ENCODE measurements around the gene AP1AR.
"Not testable (repeated sequence)": the region's sequence is repeated elsewhere in the genome, so short reads cannot be mapped to it uniquely, and the experiment has no call there.

Gene AP1AR

GRCh38 chr4:112280386-112281056, 48.9 kb downstream of the AP1AR start:
- no peak for DNase-seq

GRCh38 chr4:112281895-112282398, 50.4 kb downstream of the AP1AR start:
- not testable (repeated sequence) for DNase-seq

- DNase-seq = no peak
These were observed 51.5 kb downstream of the AP1AR start for GRCh38 chr4:112282860-112283667.

DNA sequence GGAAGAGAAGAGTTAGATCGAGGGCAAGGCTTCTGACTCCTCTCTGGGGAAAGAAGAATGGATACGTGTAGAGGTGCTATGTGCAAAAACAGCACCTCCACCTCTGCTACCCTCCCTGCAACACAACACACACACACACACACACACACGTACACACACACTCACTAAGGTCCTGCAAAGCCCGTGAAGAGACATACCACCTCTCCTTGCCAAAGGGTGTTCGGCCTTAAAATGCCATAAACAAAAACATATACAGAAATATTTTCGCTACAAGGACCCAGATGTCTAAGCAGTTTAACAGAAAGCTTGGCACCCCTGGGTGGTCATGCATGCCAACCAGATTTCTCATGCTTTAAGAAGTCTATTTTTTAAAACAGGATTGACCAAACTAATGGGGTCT, 52.6 kb downstream of the AP1AR start:
- DNase-seq = no peak

DNA sequence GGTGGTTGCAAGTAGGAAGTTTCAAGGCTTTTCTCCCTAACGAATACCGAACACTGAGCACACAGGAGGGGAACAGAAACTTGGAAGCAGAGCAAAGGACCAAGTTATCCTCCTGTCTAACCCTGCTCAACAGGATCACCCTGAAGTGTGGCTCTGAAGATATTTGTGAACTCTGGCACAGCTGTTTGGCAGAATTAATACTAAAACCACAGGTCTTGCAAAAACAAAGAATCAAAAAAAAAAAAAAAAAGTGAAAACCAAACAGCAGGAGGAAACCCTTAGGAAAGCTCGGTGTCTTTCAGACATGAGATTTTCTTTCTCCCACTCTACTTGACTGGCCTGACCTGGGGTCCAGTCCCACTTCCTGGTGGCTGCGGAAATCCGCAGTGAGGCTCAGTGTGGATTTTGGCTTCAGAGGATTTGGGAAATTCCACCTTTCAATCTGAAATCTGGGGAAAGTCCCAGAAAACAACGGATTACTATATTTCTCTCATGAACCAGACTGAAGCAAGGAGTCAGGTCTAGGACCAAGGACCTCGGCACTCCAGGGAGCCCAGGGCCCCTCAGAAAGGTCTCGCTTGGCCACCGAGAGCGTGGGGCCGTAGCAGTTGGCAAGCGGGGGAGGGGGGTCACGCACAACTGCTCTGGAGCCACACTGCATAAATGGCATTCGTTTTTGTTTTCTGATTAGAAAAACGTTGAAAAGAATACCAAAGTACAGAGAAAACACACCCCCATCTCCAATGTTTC, 53.2 kb downstream of the AP1AR start:
- DNase-seq = no peak

DNA sequence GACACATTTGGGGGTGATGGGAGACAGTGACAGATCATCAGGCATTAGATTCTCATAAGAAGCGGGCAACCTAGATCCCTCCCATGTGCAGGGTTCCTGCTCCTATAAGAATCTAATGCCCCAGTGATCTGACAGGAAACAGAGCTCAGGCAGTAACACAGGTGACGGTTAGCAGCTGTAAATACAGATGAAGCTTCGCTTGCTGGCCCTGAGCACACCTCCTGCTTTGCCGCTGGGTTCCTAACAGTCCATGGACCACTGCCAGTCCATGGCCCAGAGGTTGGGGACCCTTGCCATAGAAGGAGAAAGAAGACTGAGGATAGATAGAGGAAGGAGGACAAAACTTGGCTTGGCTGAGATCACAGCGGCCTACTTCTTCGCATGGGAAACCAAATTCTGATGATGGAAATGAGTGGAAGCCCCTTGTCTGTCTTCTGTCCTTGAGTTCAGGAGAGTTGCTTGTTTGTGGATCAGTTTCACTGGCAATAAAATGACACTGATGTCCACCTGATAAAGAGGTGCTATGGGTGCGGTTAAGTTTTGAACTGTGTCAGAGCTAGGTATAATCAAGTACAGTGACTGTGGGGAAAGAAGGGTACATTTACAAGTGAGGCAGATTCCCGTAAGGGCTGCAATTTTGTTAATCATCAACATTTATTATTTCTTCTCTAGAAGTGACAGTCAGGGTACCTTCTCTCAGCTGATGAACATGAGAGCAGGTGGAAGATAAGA, 55.8 kb downstream of the AP1AR start:
- DNase-seq = no peak

DNA sequence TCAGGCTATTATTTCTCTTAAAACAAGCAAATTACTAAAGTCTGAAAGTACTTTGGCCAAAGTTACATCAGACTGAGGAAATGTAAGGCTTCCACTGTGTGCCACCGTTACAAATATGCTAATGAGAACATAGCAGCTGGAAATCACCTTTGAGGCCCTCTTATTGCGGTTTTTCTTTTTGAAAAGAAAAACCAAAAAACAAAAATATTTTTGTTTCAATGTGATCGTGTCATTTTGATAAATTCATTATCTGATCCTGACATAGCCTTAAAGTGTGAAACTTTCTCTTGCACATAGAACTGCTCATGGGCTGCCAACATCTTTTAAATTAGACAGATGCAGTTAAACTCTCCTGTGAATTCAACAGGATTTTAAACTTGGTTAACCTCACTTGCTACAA, 56.9 kb downstream of the AP1AR start:
- DNase-seq = no peak

GRCh38 chr4:112289407-112290253, 58.0 kb downstream of the AP1AR start:
- DNase-seq = no peak

DNA sequence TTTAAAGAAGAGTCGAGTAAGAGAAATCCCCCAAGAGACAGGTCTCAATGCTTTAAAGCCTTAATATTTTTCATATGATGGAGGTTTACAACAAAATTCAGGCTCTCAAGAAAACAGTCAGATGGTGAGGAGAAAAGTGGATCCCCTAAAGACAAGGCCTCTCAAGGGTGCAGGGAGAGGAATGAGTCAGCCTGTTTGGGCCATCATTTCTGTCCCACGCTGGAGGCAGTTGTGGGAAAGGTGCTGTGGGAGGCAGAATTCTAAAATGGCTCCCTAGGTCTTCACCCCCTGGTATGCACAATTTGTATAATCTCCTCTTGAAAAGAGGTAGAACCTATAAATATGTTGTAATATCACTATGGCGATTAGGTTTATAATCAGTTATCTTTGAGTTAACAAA, 58.8 kb downstream of the AP1AR start:
- DNase-seq = no peak

DNA sequence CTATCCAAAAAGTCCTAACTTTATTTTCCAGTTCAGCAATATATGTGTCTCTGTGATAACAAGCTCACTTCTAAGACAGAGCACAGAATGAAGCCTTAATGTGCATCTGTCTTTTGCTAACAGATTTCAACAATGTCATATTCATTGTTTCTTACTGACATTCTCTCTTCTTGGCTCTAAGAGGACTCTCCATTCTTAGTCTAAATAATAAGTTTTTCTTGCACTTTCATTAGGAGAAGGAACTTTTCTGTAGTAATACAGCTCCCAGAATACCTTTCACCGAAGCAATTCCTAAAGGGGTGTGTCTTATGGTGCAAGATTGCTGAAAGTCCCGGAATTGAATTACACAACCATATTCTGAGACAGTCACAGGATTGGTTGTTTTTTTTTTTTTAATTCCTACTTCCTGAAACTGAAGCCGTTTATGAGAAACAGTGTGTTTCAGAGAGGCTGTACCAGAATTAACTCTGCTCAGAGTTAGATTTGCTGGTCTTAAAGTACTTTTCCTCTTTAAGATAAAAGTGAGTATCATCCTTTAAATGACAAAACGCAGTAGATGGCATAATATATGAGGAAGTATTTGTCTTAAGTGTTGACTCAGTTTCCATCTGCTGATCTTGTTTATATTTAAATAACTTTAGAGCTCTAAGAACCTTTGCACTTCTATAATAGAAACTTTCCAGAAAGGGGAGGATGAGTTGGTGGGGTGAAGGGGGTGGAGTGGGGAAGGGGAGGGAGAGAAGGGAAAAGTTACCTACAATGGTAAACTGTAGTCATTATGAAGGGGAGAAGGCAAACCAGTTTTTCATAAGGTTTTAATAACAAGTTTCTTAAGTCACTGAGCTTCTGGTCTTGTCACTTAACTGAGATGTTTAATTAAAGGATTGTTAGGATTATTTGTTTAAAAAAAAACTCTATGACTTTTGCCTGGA, 65.6 kb downstream of the AP1AR start, which contains the start of gene ALPK1:
TSS of gene ALPK1 (plus strand) at position 421 of the 932 bp plus-strand sequence.
- DNase-seq = no peak

DNA sequence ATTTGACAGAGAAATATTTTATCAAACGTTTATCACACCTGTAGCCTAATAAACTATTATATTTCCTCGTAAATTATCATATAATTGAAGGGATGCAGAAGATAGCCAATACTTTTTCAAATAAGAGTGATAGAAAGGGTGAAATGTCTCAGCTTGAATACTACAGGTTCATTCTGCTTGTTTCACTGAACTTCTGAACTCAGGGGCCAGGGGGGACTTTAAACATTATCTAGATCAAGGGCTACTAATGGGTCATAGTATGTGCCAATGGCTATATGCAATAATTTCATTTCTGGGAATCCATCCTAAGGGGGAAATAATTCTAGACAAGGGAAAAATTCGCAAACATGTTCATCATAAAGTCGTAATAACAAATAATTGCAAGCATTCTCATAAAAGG, 68.1 kb downstream of the AP1AR start:
- no peak for DNase-seq

- DNase-seq = no peak
These were observed 71.0 kb downstream of the AP1AR start for GRCh38 chr4:112302320-112303274.

DNA sequence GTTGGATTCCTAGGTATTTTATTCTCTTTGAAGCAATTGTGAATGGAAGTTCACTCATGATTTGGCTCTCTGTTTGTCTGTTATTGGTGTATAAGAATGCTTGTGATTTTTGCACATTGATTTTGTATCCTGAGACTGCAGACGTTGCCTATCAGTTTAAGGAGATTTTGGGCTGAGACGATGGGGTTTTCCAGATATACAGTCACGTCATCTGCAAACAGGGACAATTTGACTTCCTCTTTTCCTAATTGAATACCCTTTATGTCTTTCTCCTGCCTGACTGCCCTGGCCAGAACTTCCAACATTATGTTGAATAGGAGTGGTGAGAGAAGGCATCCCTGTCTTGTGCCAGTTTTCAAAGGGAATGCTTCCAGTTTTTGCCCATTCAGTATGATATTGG, 73.9 kb downstream of the AP1AR start:
- not testable (repeated sequence) for DNase-seq

DNA sequence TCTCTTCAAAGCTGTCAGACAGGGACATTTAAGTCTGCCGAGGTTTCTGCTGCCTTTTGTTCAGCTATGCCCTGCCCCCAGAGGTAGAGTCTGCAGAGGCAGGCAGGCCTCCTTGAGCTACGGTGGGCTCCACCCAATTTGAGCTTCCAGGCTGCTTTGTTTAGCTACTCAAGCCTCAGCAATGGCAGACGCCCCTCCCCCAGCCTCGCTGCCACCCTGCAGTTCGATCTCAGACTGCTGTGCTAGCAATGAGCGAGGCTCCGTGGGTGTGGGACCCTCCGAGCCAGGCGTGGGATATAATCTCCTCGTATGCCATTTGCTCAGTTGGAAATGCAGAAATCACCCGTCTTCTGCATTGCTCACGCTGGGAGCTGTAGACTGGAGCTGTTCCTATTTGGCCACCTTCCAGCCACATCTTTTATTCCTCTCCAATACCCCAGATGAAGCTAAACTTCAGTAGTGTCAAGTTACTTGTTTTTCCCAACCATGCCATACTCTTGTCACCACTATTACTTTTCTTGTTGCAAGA, 77.7 kb downstream of the AP1AR start:
- not testable (repeated sequence) for DNase-seq

- no peak for DNase-seq
These were observed 79.9 kb downstream of the AP1AR start for GRCh38 chr4:112311516-112311915.

- DNase-seq = no peak
These were observed 81.1 kb downstream of the AP1AR start for GRCh38 chr4:112312610-112313239.

- no peak for DNase-seq
These were observed 83.9 kb downstream of the AP1AR start for GRCh38 chr4:112315446-112315845.

- no peak for DNase-seq
These were observed 84.8 kb downstream of the AP1AR start for GRCh38 chr4:112316360-112316759.

Measured in T-helper 9 cell (primary cell).